HG03354 (cell line): ENCODE measurements around the gene PDGFA.
"Not testable (repeated sequence)": the region's sequence is repeated elsewhere in the genome, so short reads cannot be mapped to it uniquely, and the experiment has no call there.

Source experiments
- ATAC-seq: cut with Tn5 transposase; IDR thresholded peaks from one replicate; pipeline ENCODE4 v1.9.1; 2021; ENCODE audit warnings: mild to moderate bottlenecking; ENCODE audit not compliant: unreplicated experiment, poor library complexity, severe bottlenecking

The PDGFA gene

DNA sequence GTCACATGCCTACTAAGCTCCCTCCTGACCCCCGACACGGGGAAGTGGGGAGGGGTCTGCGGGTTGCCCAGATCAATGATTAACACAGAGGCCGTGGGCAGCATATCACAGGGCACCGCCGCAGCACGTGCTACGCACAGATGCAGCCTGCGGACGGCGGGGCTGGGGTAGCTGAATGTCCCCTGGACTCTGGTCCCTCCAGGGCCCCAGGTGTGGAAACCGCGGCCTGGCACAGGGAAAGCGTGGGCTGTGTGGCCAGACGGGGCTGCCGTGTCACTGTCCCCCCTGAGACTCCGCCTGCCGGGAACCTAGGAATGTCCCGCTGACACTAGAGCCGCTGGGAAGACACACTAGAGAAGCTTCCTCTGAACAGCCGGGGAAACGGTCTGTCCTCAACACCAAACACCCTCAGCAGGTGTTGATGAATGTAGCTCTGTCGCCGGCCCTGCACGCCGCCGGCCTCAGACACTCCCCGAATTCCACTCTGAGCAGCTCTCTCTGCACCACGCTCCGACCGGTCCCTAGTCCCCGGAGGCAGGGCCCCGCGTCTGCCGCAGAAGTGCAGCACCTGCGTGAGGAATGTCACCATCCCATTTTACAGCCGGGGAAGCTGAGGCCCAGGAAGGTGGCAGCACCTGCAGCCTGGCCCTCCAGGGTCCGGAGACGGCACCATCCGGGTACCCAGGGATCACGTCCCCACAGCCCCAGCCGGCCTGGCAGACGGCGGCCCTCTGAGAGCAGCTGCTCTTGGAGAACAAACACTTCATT is 33.4 kb upstream of the PDGFA start:
- no peak for ATAC-seq

- ATAC-seq, result not testable (repeated sequence)
Measured at GRCh38 chr7:552151-552867, 32.7 kb upstream of the PDGFA start.

- not testable (repeated sequence) for ATAC-seq
Measured at GRCh38 chr7:551615-551970, 31.9 kb upstream of the PDGFA start.

- no peak for ATAC-seq
Measured at GRCh38 chr7:550881-551614, 31.4 kb upstream of the PDGFA start.

- ATAC-seq, result no peak
Measured at GRCh38 chr7:549891-550625, 30.4 kb upstream of the PDGFA start.

GRCh38 chr7:549066-549890 is 29.6 kb upstream of the PDGFA start:
- no peak for ATAC-seq

- no peak for ATAC-seq
Measured at GRCh38 chr7:548401-548800, 28.8 kb upstream of the PDGFA start.

DNA sequence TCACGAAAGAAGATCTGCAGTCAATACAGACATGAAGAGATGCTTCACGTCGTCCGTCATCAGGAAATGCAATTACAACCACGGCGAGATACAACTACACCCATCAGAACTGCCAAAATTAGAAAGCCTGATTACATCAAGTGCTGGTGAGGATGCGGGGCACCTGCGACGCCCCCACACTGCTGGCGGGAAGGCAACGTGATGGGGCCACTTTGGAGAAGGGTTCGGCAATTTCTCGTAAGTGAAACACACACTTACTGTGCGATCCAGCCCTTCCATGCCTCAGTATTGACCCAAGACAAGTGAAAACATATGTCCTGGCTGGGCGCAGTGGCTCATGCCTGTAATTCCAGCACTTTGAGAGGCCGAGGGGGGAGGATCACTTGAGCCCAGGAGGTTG is 25.8 kb upstream of the PDGFA start:
- ATAC-seq, result no peak

GRCh38 chr7:544338-545221 is 24.9 kb upstream of the PDGFA start:
- no peak for ATAC-seq

GRCh38 chr7:543501-544337 is 24.1 kb upstream of the PDGFA start:
- ATAC-seq, result no peak

DNA sequence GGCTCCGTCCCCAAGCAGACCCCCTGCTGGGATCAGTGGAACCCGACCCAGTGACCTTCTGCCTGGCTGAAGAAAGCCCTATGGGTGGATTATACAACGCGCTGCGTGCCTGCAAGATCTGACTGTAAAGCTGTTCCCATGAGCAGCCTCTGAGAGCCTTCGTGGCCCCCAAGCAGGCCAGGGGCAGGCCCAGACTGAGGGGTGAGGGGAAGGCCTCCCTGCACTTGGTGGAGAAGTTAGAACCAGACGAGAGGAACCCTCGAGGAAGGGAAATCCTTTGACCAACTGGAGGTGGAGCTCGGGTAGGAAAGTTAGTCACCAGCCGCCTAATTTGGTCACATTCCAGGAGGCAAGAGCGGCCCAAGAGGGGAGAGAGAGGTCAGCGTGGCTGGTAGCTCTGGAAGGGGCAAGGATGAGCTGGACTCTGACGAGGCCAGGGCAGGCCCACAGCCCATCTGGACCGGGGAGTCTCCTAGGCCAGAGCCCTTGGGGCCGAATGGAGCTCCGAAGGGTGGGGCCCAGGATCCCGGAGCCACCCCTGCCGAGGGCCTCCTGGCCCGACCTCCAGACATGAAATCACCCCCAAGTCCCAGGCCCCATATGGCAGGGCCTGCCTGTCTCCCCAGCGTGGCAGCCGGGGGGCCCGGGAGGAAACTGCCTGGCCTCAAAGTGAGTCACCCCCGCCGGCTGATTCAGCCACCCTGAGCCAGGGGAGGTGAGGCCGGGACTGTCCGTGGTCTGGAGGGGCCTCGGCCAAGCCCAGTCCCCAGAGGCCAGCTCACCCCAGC is 23.3 kb upstream of the PDGFA start:
- ATAC-seq, result no peak

DNA sequence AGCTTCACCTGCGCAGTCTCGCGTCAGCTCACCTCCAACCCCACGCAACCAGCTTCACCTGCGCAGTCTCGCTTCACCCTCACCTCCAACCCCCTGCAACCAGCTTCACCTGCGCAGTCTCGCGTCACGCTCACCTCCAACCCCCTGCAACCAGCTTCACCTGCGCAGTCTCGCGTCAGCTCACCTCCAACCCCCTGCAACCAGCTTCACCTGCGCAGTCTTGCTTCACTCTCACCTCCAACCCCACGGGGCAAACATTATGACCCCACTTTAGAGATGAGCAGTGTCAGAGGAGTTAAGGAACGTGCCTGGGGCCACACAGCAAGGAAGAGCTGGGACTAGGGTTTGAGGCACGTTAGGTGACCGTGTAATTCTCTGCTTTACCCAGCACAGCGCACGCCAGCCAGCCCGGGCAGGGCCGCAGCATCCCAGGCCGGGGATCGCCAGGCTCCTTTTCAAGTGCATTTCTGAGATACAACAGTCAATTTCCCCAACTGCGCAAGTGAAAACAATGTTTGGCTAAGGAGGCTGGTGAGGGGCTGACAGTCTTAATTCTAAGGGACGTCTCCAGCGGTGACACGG is 22.6 kb upstream of the PDGFA start:
- ATAC-seq, result no peak

DNA sequence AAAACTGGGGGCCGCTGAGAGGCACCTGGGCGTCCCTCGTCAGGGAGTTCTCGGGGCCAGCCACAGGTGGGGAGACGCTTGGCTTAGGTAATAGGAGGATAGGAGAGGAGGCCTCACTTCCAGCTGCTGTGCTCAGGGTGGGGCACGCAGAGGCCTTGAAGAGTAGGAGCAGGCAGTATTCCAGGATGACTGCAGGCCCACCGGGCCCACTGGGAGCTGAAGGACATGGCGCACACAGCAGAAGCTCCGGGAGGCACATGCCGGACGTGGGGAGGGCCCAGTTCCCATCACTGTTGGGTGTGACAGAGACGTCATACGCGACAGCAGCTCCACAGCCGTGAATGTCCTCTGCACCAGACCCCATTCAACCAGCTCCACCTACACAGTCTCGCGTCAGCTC is 22.0 kb upstream of the PDGFA start:
- no peak for ATAC-seq

GRCh38 chr7:540997-541396 is 21.4 kb upstream of the PDGFA start:
- ATAC-seq, result no peak

DNA sequence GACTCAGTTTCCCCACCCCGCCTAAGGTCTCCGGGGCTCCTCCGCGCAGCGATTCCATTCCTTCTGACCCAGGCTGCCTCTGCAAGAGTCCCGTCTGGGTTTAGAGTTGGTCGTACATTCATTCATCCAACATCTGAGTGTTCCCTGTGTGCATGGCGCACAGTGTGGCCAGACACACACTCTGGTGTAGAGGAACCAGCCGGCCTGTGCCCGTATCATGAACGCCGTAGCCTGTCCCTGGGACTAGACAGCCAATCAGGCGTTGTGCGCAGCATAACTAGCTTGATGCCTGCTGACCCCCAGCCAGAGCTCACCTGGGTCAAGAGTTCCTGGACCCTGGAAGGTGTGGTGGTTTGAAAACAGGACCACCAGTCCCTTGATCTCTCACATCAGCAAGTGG is 20.9 kb upstream of the PDGFA start:
- ATAC-seq, result no peak

DNA sequence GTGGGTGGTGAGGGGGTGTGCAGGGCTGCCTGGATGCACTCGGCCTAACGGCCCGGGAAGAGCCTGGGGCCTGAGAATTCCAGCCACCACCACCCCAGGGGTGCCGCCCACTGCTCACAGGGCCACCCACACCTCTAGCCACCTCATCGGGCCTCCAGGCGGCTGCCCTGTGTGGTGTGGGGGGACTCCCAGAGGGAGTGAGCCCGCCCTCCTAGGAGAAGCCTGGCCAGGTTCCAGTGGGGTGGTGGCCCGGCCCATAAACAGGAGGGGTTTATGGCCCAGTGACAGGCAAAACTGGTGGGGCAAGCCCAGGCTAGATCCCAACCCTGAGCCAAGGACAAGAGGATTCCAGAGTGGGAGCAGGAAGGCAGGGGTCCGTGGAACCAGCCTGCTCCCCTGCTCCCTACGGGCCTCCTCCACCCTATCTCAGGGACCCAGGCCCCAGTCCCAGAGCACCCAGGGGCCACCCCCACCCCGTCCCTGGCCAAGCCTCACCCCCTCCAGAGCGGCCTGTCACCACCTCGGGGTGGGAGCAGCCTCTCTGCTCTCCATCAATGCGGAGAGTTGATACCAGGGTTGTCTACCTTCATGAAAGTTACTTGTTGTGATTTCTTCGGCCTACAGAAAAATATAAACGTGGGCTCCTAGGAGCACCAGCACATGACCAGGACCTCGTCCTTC is 20.2 kb upstream of the PDGFA start:
- ATAC-seq, result no peak
